ENCODE results near the gene NEK10. TPM values are rescaled to one million over a fixed set of nuclear protein-coding genes. Genes with fewer than 3 reads are reported as not detected.

Gene NEK10
- total and polyA plus RNA-seq, 2 donors (not counting 3 experiments of a cell fraction or from before 2014, with no cell fraction given): 0.32 to 5.0 TPM

- Histone ChIP-seq H3K36me3 (ENCODE audit: control insufficient read depth in 2 of 2, extremely low read depth in 1 of 2, insufficient read depth in 2 of 2, low read length in 2 of 2) (no peaks in the 10 kb centered on the region), H3K9me1 (replicated peaks; ENCODE audit: control insufficient read depth, extremely low read depth, insufficient read depth, low read length) (no peaks in the 10 kb centered on the region), H3K4me2 (ENCODE audit: insufficient read depth, low read length) (no peak overlapping the region), H3K27me3 (ENCODE audit: control insufficient read depth in 2 of 2, insufficient read depth in 2 of 2, low read length in 2 of 2) (no peaks in the 10 kb centered on the region), H4K20me1 (replicated peaks; ENCODE audit: control insufficient read depth, extremely low read depth, insufficient read depth, low read length) (no peaks in the 10 kb centered on the region), H2AFZ (ENCODE audit: low read depth, low read length) (no peak overlapping the region), H3K79me2 (ENCODE audit: control insufficient read depth, insufficient read depth, low read length) (no peaks in the 10 kb centered on the region), H3K9ac (replicated peaks; ENCODE audit: extremely low read depth, insufficient read depth, low read length) (no peak overlapping the region), H3K4me1 (ENCODE audit: control insufficient read depth, extremely low read depth, insufficient read depth, low read length) (no peaks in the 10 kb centered on the region), H3K4me3 (replicated peaks in 1 of 3; ENCODE audit: insufficient read depth in 1 of 3, low read depth in 1 of 3, low read length in 3 of 3) (no peak overlapping the region), H3K9me3 (replicated peaks; ENCODE audit: control insufficient read depth, insufficient read depth, low read length) (no peaks in the 10 kb centered on the region), H3K27ac (ENCODE audit: insufficient read depth, low read depth, low read length) (no peak overlapping the region)
- dilution Hi-C loops (cut with MboI; ENCODE audit: extremely low pct_ligation_motif_present, low sequenced_read_pairs) (no loop called here), intact Hi-C loops (cut with micrococcal nuclease) (no loop called here)
- FAIRE-seq: no peak
- CTCF ChIA-PET: no interaction called here
- TF ChIP-seq POLR2AphosphoS5 (IDR thresholded peaks at IDR 0.05; ENCODE audit: insufficient read depth, low read depth, low read length) (no peak), JUN (IDR thresholded peaks at IDR 0.05; ENCODE audit: borderline replicate concordance, insufficient read depth, insufficient read length, low read depth) (no peak), FOS (IDR thresholded peaks at IDR 0.05; ENCODE audit: borderline replicate concordance, insufficient read depth, low read length) (no peak), POLR2A (IDR thresholded peaks at IDR 0.05; ENCODE audit: low read depth, low read length) (no peak), MAX (IDR thresholded peaks at IDR 0.05; ENCODE audit: insufficient read depth, insufficient read length) (no peak), EZH2 (IDR thresholded peaks at IDR 0.05; ENCODE audit: borderline replicate concordance, low read depth, low read length, severe bottlenecking) (no peak), GATA2 (IDR thresholded peaks at IDR 0.05; ENCODE audit: insufficient read depth, insufficient read length, low read depth, low read length) (no peak), MYC (IDR thresholded peaks at IDR 0.05; ENCODE audit: low read depth, low read length) (no peak)
- TF ChIP-seq, protein P1, sequence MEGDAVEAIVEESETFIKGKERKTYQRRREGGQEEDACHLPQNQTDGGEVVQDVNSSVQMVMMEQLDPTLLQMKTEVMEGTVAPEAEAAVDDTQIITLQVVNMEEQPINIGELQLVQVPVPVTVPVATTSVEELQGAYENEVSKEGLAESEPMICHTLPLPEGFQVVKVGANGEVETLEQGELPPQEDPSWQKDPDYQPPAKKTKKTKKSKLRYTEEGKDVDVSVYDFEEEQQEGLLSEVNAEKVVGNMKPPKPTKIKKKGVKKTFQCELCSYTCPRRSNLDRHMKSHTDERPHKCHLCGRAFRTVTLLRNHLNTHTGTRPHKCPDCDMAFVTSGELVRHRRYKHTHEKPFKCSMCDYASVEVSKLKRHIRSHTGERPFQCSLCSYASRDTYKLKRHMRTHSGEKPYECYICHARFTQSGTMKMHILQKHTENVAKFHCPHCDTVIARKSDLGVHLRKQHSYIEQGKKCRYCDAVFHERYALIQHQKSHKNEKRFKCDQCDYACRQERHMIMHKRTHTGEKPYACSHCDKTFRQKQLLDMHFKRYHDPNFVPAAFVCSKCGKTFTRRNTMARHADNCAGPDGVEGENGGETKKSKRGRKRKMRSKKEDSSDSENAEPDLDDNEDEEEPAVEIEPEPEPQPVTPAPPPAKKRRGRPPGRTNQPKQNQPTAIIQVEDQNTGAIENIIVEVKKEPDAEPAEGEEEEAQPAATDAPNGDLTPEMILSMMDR (IDR thresholded peaks at IDR 0.05; ENCODE audit: extremely low read depth in 1 of 2, insufficient read depth in 1 of 2, low read depth in 1 of 2, low read length in 2 of 2): no peak
- BruUV-seq (replicated peaks): no TSS peak
- DNase-seq (ENCODE audit: low read depth, low spot score): no peak
- POLR2A ChIA-PET: no interaction called here
Observed at GRCh38 chr3:27078246-27078913, 290.8 kb downstream of the NEK10 start.
